ENCODE measurements around the gene CDA. TPM values are rescaled to one million over a fixed set of nuclear protein-coding genes. Genes with fewer than 3 reads are reported as not detected.

Gene CDA
- total RNA-seq, 1 donor = 7.5 TPM

- Histone ChIP-seq H3K27me3 (ENCODE audit: insufficient read depth, low read length) (no peaks in the 10 kb centered on the region), H3K4me3 (ENCODE audit: low read length) (no peak overlapping the region), H3K9me3 (ENCODE audit: low read depth, low read length) (no peaks in the 10 kb centered on the region), H3K4me1 (ENCODE audit: insufficient read depth, low read length) (peaks cover 9% of the 10 kb centered on the region)
Measured at GRCh38 chr1:20666146-20666545, 77.2 kb downstream of the CDA start.

DNA sequence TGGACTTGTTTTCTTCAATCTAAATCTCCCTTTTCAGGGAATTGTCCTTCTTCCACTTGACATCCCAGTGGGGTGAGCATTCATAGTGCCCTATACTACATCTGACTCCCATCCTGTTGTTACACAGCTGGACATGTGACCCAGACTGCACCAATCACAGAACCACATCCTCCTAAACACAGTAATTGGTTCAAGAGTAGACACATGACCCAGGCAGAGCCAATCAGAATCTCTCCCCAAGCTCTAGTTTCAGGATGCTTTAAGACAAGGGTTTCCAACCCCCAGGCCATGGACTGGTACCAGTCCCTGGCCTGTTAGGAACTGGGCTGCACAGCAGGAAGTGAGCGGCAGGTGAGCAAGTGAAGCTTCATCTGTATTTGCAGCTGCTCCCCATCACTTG is 77.9 kb downstream of the CDA start:
- peaks cover 6% of the 10 kb centered on the region for H3K4me1 ChIP-seq (ENCODE audit: insufficient read depth, low read length)
- H3K4me3 ChIP-seq (ENCODE audit: low read length) = no peak overlapping the region
- no peaks in the 10 kb centered on the region for H3K9me3 ChIP-seq (ENCODE audit: low read depth, low read length)
- H3K27me3 ChIP-seq (ENCODE audit: insufficient read depth, low read length) = no peaks in the 10 kb centered on the region

Other genes starting within 250 kb of the CDA start
- gene CAMK2N1, start 102.9 kb upstream of the CDA start, total RNA-seq = 0.73 TPM
- 29.0 TPM for gene MUL1, start 80.9 kb upstream of the CDA start, total RNA-seq
- not detected for gene FAM43B, start 36.5 kb upstream of the CDA start, total RNA-seq
- gene PINK1, start 44.4 kb downstream of the CDA start, total RNA-seq = 10.0 TPM
- 120 TPM for gene DDOST, start 72.3 kb downstream of the CDA start, total RNA-seq
- under 0.01 TPM for gene KIF17, start 128.9 kb downstream of the CDA start, total RNA-seq
- not detected for gene SH2D5, start 143.6 kb downstream of the CDA start, total RNA-seq
- 279 TPM for gene HP1BP3, start 198.2 kb downstream of the CDA start, total RNA-seq